Activated T-cell treated with anti-CD3 and anti-CD28 coated beads for 1 hour (primary cell): ENCODE data around the gene DNAH6.

Experiments used
- DNase-seq: peaks from one replicate; pipeline ENCODE4 v3.0.0-alpha.2; 2020; ENCODE audit warnings: low read depth

The DNAH6 gene

GRCh38 chr2:84800194-84800805 lies 284.0 kb downstream of the DNAH6 start:
- DNase-seq: no peak

- no peak for DNase-seq
These were observed 285.5 kb downstream of the DNAH6 start for GRCh38 chr2:84801811-84802210.

- no peak for DNase-seq
These were observed 289.1 kb downstream of the DNAH6 start for GRCh38 chr2:84805250-84805958.

GRCh38 chr2:84807063-84807485 lies 290.8 kb downstream of the DNAH6 start:
- DNase-seq: no peak

- no peak for DNase-seq
These were observed 292.0 kb downstream of the DNAH6 start for GRCh38 chr2:84808279-84808678.

GRCh38 chr2:84811839-84812431 lies 295.6 kb downstream of the DNAH6 start:
- DNase-seq: no peak

- DNase-seq: no peak
These were observed 298.8 kb downstream of the DNAH6 start for GRCh38 chr2:84815146-84815545.

GRCh38 chr2:84816426-84817026 lies 300.2 kb downstream of the DNAH6 start:
- DNase-seq: no peak

- DNase-seq: no peak
These were observed 300.9 kb downstream of the DNAH6 start for GRCh38 chr2:84817239-84817655.

- no peak for DNase-seq
These were observed 305.5 kb downstream of the DNAH6 start for GRCh38 chr2:84821806-84822205.

GRCh38 chr2:84823229-84823628 lies 306.9 kb downstream of the DNAH6 start:
- no peak for DNase-seq

GRCh38 chr2:84823788-84824187 lies 307.5 kb downstream of the DNAH6 start:
- DNase-seq: no peak

GRCh38 chr2:84827978-84828575 lies 311.8 kb downstream of the DNAH6 start:
- no peak for DNase-seq

- no peak for DNase-seq
These were observed 313.4 kb downstream of the DNAH6 start for GRCh38 chr2:84829693-84830092.

GRCh38 chr2:84830095-84830494 lies 313.8 kb downstream of the DNAH6 start:
- no peak for DNase-seq

GRCh38 chr2:84830758-84831500 lies 314.6 kb downstream of the DNAH6 start:
- no peak for DNase-seq

GRCh38 chr2:84832772-84833461 lies 316.6 kb downstream of the DNAH6 start:
- DNase-seq: no peak

- no peak for DNase-seq
These were observed 317.3 kb downstream of the DNAH6 start for GRCh38 chr2:84833481-84834150.

GRCh38 chr2:84836215-84836614 lies 319.9 kb downstream of the DNAH6 start:
- no peak for DNase-seq

GRCh38 chr2:84838434-84839145 lies 322.3 kb downstream of the DNAH6 start:
- DNase-seq: no peak
